Measurements from ENCODE around the gene PDE4A. TPM values are rescaled to one million over a fixed set of nuclear protein-coding genes. Genes with fewer than 3 reads are reported as not detected.

Gene PDE4A
- total and polyA plus RNA-seq, 10 of the 15 experiments (the other 5 are each of a cell fraction or from before 2014, with no cell fraction given) = 0.24 to 13.3 (median 4.9) TPM

GRCh38 chr19:10517361-10517759 lies 97.0 kb downstream of the PDE4A start, which contains the start of gene S1PR5:
Gene S1PR5 (minus strand): TSS chr19:10517447. CDS start chr19:10515011, 2,436 bp downstream.
- Histone ChIP-seq H3K79me2 (ENCODE audit: control insufficient read depth, insufficient read depth, low read length) (no peaks in the 10 kb centered on the region), H2AFZ (ENCODE audit: control insufficient read depth, low read depth, low read length) (no peak within 1 kb of the TSS), H3K9me3 (replicated peaks; ENCODE audit: control insufficient read depth, insufficient read depth, low read length) (no peaks in the 10 kb centered on the region), H3K27ac (ENCODE audit: control insufficient read depth, insufficient read depth) (no peak within 1 kb of the TSS), H4K20me1 (ENCODE audit: control insufficient read depth, insufficient read depth) (no peaks in the 10 kb centered on the region), H3K36me3 (ENCODE audit: control insufficient read depth in 2 of 2, insufficient read depth in 2 of 2, low read length in 1 of 2) (no peaks in the 10 kb centered on the region), H3K9ac (ENCODE audit: control insufficient read depth, insufficient read depth, low read length) (no peak within 1 kb of the TSS), H3K4me2 (ENCODE audit: control insufficient read depth, insufficient read depth) (peak within 1 kb of the TSS; percentile 13; the same call in 1 of the 2 replicates), H3K27me3 (replicated peaks in 1 of 2; ENCODE audit: control insufficient read depth in 2 of 2, insufficient read depth in 2 of 2, low read length in 1 of 2) (peaks cover 12 to 26% of the 10 kb centered on the region in 2 experiments), H3K4me1 (ENCODE audit: control insufficient read depth, insufficient read depth, low read length) (peaks cover 11% of the 10 kb centered on the region), H3K4me3 (no peak within 1 kb of the TSS)
- ATAC-seq (peak; percentile 37; the same call in 1 of the 3 replicates), FAIRE-seq (no peak), DNase-seq (ENCODE audit: low read depth, low spot score) (no peak)
- ChIA-PET SMC1A (ENCODE audit: uncharacterized antibody, unreplicated experiment) (no interaction called here), POLR2A (no interaction called here), CTCF (interaction anchor here (0.6 to 1.5 kb wide), 2 partner anchors 12 to 23 kb away, joined by 3 read pairs; no protein-coding TSS in a partner anchor), RAD21 (ENCODE audit: unreplicated experiment) (no interaction called here)
- 13% methylated on average over 18 of the region's 39 CpGs for WGBS (ENCODE audit: insufficient coverage, insufficient replicate concordance, low lambda C conversion rate, missing lambda C conversion rate)
- intact Hi-C loops (cut with micrococcal nuclease; ENCODE audit: unreplicated experiment) (no loop called here), in situ Hi-C loops (cut with MboI) (no loop called here)
- BruUV-seq (replicated peaks) = no TSS peak
- TF ChIP-seq FOXM1 (IDR thresholded peaks at IDR 0.05; ENCODE audit: low read depth, low read length) (no peak), CEBPB (IDR thresholded peaks at IDR 0.05; ENCODE audit: borderline replicate concordance in 1 of 2, low read depth in 2 of 2, low read length in 2 of 2) (no peak), NFXL1 (IDR thresholded peaks at IDR 0.05; ENCODE audit: borderline replicate concordance) (no peak), IKZF1 (conservative IDR thresholded peaks at IDR 0.05) (peak; percentile 21; the same call in 1 of the 2 replicates)

DNA sequence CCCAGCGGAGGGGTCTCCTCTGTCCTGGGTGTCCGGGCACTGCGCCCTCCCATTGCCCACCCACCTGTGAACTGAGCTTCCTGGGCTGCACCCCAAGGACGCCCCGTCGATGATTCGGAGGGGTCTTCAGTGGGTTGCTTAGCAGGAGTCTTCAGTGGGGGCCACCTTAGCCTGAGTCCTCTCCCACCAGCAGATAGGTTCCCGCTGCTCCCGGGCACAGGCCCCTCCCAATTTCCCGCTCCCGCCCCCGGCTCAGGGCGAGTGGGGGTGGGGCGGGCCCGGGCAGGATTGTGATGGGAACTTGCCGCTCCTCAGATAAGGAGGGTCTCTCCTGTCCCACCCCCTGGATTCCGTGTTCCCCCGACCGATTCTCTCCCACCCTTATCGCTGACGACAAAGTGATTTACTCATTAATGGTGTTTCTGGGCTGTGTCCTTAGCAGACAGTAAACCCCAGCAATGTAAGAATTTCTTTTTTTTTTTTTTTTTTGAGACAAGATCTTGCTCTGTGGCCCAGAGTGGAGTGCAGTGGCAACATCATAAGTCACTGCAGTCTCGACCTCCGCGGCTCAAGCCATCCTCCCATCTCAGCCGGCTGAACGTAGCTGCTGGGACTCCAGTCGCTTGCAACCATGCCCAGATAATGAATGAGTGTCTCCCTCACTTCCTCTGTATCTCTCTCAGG lies 97.6 kb downstream of the PDE4A start:
- 5% methylated on average over 27 of the region's 27 CpGs for WGBS (ENCODE audit: insufficient coverage, insufficient replicate concordance, low lambda C conversion rate, missing lambda C conversion rate)
- Histone ChIP-seq H3K79me2 (ENCODE audit: control insufficient read depth, insufficient read depth, low read length) (no peaks in the 10 kb centered on the region), H3K36me3 (ENCODE audit: control insufficient read depth in 2 of 2, insufficient read depth in 2 of 2, low read length in 1 of 2) (no peaks in the 10 kb centered on the region), H3K4me1 (ENCODE audit: control insufficient read depth, insufficient read depth, low read length) (peaks cover 11% of the 10 kb centered on the region), H3K27ac (ENCODE audit: control insufficient read depth, insufficient read depth) (no peak overlapping the region), H3K9ac (ENCODE audit: control insufficient read depth, insufficient read depth, low read length) (no peak overlapping the region), H3K4me3 (no peak overlapping the region), H3K4me2 (ENCODE audit: control insufficient read depth, insufficient read depth) (peak overlapping the region; percentile 13; the same call in 1 of the 2 replicates), H4K20me1 (ENCODE audit: control insufficient read depth, insufficient read depth) (no peaks in the 10 kb centered on the region), H2AFZ (ENCODE audit: control insufficient read depth, low read depth, low read length) (no peak overlapping the region), H3K9me3 (replicated peaks; ENCODE audit: control insufficient read depth, insufficient read depth, low read length) (no peaks in the 10 kb centered on the region), H3K27me3 (replicated peaks in 1 of 2; ENCODE audit: control insufficient read depth in 2 of 2, insufficient read depth in 2 of 2, low read length in 1 of 2) (peaks cover 12 to 26% of the 10 kb centered on the region in 2 experiments)
- DNase-seq (ENCODE audit: low read depth, low spot score) (no peak), ATAC-seq (no peak; the same call in 1 of the 3 replicates), FAIRE-seq (no peak)
- no TSS peak for BruUV-seq (replicated peaks)
- TF ChIP-seq SRF (IDR thresholded peaks at IDR 0.05; ENCODE audit: low read depth in 2 of 2, low read length in 2 of 2) (no peak), EGR1 (IDR thresholded peaks at IDR 0.05; ENCODE audit: borderline replicate concordance in 1 of 2, low read depth in 2 of 2, low read length in 2 of 2) (0 out of 3 replicates have a peak, but pooled peaks of 1 of the 2 experiments have one; percentile 20), RBBP5 (conservative IDR thresholded peaks at IDR 0.05) (no peak)
- ChIA-PET CTCF (interaction anchor here (0.6 to 1.5 kb wide), 3 partner anchors 12 to 34 kb away, joined by 3 to 4 read pairs (median 3); no protein-coding TSS in a partner anchor), SMC1A (ENCODE audit: uncharacterized antibody, unreplicated experiment) (interaction anchor here (0.5 kb wide), 1 partner anchor 28 kb away, joined by 3 read pairs; no protein-coding TSS in a partner anchor), RAD21 (ENCODE audit: unreplicated experiment) (no interaction called here), POLR2A (interaction anchor here (0.6 to 0.7 kb wide), 2 partner anchors 10 to 27 kb away, joined by 5 to 7 read pairs; no protein-coding TSS in a partner anchor)
- intact Hi-C loops (cut with micrococcal nuclease; ENCODE audit: unreplicated experiment) (no loop called here), in situ Hi-C loops (cut with MboI) (no loop called here)

Measured in GM12878 (cell line).